H1 (cell line): Measurements from ENCODE around the gene CPXM2. TPM values are rescaled to one million over a fixed set of nuclear protein-coding genes. Genes with fewer than 3 reads are reported as not detected.

Experiments
- CTCF ChIA-PET: fragments of 300-600 bp; sonication (Branson Sonifier 250); formaldehyde crosslinking; loops from one replicate; lab custom pipeline; 2021; ENCODE audit not compliant: partially characterized antibody; lab: Charles Lee
- POLR2A ChIA-PET: fragments of 300-600 bp; sonication (Branson Sonifier 250); formaldehyde crosslinking; loops from one replicate; lab custom pipeline; 2021; ENCODE audit warnings: inconsistent platforms; ENCODE audit not compliant: partially characterized antibody; lab: Charles Lee
- DNase-seq, 2 experiments: peaks; one replicate each; pipeline versions ENCODE4 v3.0.0 to v3.0.0-alpha.2; 2010 to 2022; ENCODE audit warnings: low spot score in 2 of 2, low read depth in 1 of 2, mixed read lengths in 1 of 2
- FAIRE-seq: peaks from 2 replicates; lab custom pipeline; 2011; peaks lifted over from hg19 to GRCh38; lab: Jason Lieb, UNC
- H2AFZ ChIP-seq: 2 replicates; pipeline ENCODE4 v1.8.1; 2012; ENCODE audit warnings: low read length, inconsistent platforms
- H2AK5ac ChIP-seq: 2 replicates; pipeline ENCODE4 v1.6.1; 2013; ENCODE audit warnings: low read depth, low read length
- H2BK120ac ChIP-seq: replicated peaks from 2 replicates; pipeline ENCODE3; 2013; ENCODE audit warnings: low read depth, low read length, inconsistent platforms
- H2BK12ac ChIP-seq: 2 replicates; pipeline ENCODE4 v1.6.1; 2013; ENCODE audit warnings: low read depth, low read length
- H2BK15ac ChIP-seq: 2 replicates; pipeline ENCODE4 v1.6.1; 2013; ENCODE audit warnings: low read length
- H2BK20ac ChIP-seq: 2 replicates; pipeline ENCODE4 v1.6.1; 2013; ENCODE audit warnings: low read length
- H2BK5ac ChIP-seq: 2 replicates; pipeline ENCODE4 v1.6.1; 2013; ENCODE audit warnings: low read depth, low read length
- H3K14ac ChIP-seq: 2 replicates; pipeline ENCODE4 v1.6.1; 2013; ENCODE audit warnings: inconsistent platforms; ENCODE audit not compliant: insufficient read length
- H3K18ac ChIP-seq: 2 replicates; pipeline ENCODE4 v1.6.1; 2013; ENCODE audit warnings: low read length; ENCODE audit errors: extremely low read depth
- H3K23ac ChIP-seq: 2 replicates; pipeline ENCODE4 v1.6.1; 2013; ENCODE audit warnings: inconsistent platforms; ENCODE audit not compliant: insufficient read length
- H3K23me2 ChIP-seq: 2 replicates; pipeline ENCODE4 v1.6.1; 2013; ENCODE audit warnings: low read depth, low read length
- H3K27ac ChIP-seq: 2 replicates; pipeline ENCODE4 v1.6.1; 2011; ENCODE audit warnings: low read depth, low read length, inconsistent platforms
- H3K27me3 ChIP-seq, 4 experiments: replicated peaks in 1 of 4; 1 replicate in 1 of 4; 2 replicates in 3 of 4; pipeline versions ENCODE4 v1.6.1 to v1.8.1; 2011 to 2013; ENCODE audit warnings: low read length in 3 of 4, mild to moderate bottlenecking in 3 of 4, inconsistent platforms in 2 of 4, mixed read lengths in 2 of 4, moderate library complexity in 1 of 4; ENCODE audit not compliant: control insufficient read depth in 3 of 4, insufficient read depth in 3 of 4; ENCODE audit errors: extremely low read depth in 1 of 4
- H3K36me3 ChIP-seq, 4 experiments: 2 replicates each; pipeline versions ENCODE4 v1.6.1 to v1.8.1; 2011 to 2013; ENCODE audit warnings: mild to moderate bottlenecking in 4 of 4, low read length in 3 of 4, moderate library complexity in 2 of 4, control low read depth in 1 of 4, inconsistent platforms in 1 of 4; ENCODE audit not compliant: insufficient read depth in 4 of 4, control insufficient read depth in 2 of 4
- H3K4ac ChIP-seq: replicated peaks from 2 replicates; pipeline ENCODE3; 2013; ENCODE audit warnings: low read length, low read depth, mixed read lengths, inconsistent platforms; ENCODE audit not compliant: insufficient read length
- H3K4me1 ChIP-seq, 4 experiments: replicated peaks in 1 of 4; 1 replicate in 1 of 4; 2 replicates in 3 of 4; pipeline versions ENCODE4 v1.6.1 to v1.8.1; 2011 to 2013; ENCODE audit warnings: low read length in 3 of 4, inconsistent platforms in 2 of 4, mixed read lengths in 1 of 4; ENCODE audit not compliant: insufficient read depth in 4 of 4, control insufficient read depth in 3 of 4
- H3K4me2 ChIP-seq, 2 experiments: 2 replicates each; pipeline versions ENCODE4 v1.6.1 to v1.8.1; 2011 to 2013; ENCODE audit warnings: low read depth in 2 of 2, low read length in 2 of 2, control low read depth in 1 of 2, inconsistent platforms in 1 of 2, mild to moderate bottlenecking in 1 of 2; ENCODE audit not compliant: insufficient read depth in 1 of 2
- H3K4me3 ChIP-seq, 4 experiments: fragments of 200-600, 300-600 bp in 1 of 4; sonication (generic), shearing (Covaris generic), sonication (Bioruptor Twin) in 1 of 4; 2 replicates each; pipeline versions ENCODE4 v1.5.1 to v1.8.1; 2011 to 2016; ENCODE audit warnings: low read length in 4 of 4, low read depth in 3 of 4, control low read depth in 2 of 4, inconsistent platforms in 2 of 4, mild to moderate bottlenecking in 2 of 4, mixed read lengths in 1 of 4, moderate library complexity in 1 of 4; ENCODE audit not compliant: insufficient read depth in 2 of 4; ENCODE audit errors: extremely low read depth in 1 of 4
- H3K56ac ChIP-seq: replicated peaks from 2 replicates; pipeline ENCODE3; 2013; ENCODE audit warnings: low read depth, mild to moderate bottlenecking, mixed read lengths, low read length, inconsistent platforms; ENCODE audit not compliant: insufficient read length
- H3K79me1 ChIP-seq: 2 replicates; pipeline ENCODE4 v1.6.1; 2013; ENCODE audit warnings: low read depth, low read length, control low read depth
- H3K79me2 ChIP-seq, 2 experiments: 2 replicates each; pipeline versions ENCODE4 v1.6.1 to v1.8.1; 2012 to 2013; ENCODE audit warnings: low read length in 2 of 2, mild to moderate bottlenecking in 2 of 2, inconsistent platforms in 1 of 2; ENCODE audit not compliant: insufficient read depth in 2 of 2, control insufficient read depth in 1 of 2
- H3K9ac ChIP-seq, 4 experiments: replicated peaks in 1 of 4; 1 replicate in 1 of 4; 2 replicates in 3 of 4; pipeline versions ENCODE4 v1.6.1 to v1.8.1; 2011 to 2013; ENCODE audit warnings: low read depth in 3 of 4, low read length in 3 of 4, control low read depth in 2 of 4, mild to moderate bottlenecking in 2 of 4, moderate library complexity in 2 of 4, inconsistent platforms in 1 of 4; ENCODE audit errors: extremely low read depth in 1 of 4
- H3K9me3 ChIP-seq, 2 experiments: 2 replicates each; pipeline versions ENCODE4 v1.6.1 to v1.8.1; 2012 to 2013; ENCODE audit warnings: mild to moderate bottlenecking in 2 of 2, moderate library complexity in 2 of 2, control low read depth in 1 of 2, inconsistent platforms in 1 of 2, low read depth in 1 of 2, low read length in 1 of 2, mixed read lengths in 1 of 2; ENCODE audit not compliant: insufficient read depth in 2 of 2
- H4K20me1 ChIP-seq, 2 experiments: replicated peaks in 1 of 2; 2 replicates each; pipeline versions ENCODE3 to v1.8.1; 2011 to 2013; ENCODE audit warnings: inconsistent platforms in 2 of 2, low read length in 2 of 2, mild to moderate bottlenecking in 1 of 2; ENCODE audit not compliant: insufficient read depth in 2 of 2, control insufficient read depth in 1 of 2
- H4K5ac ChIP-seq: 2 replicates; pipeline ENCODE4 v1.6.1; 2013; ENCODE audit warnings: low read length, low read depth, mixed read lengths, inconsistent platforms; ENCODE audit not compliant: insufficient read length
- H4K8ac ChIP-seq: 2 replicates; pipeline ENCODE4 v1.8.0; 2013; ENCODE audit warnings: mild to moderate bottlenecking, moderate library complexity, low read length, inconsistent platforms; ENCODE audit not compliant: insufficient read depth; ENCODE audit errors: extremely low read depth
- H4K91ac ChIP-seq: replicated peaks from 2 replicates; pipeline ENCODE3; 2013; ENCODE audit warnings: low read length, mixed read lengths, inconsistent platforms; ENCODE audit not compliant: insufficient read length
- CBX8 ChIP-seq: fragments of 300-800, 300-1000 bp; sonication (generic); IDR thresholded peaks from 2 replicates; pipeline ENCODE4 v1.7.1; 2016; ENCODE audit warnings: low read depth, low read length, borderline replicate concordance
- CHD1 ChIP-seq: IDR thresholded peaks from 2 replicates; pipeline ENCODE4 v1.6.1; 2012; ENCODE audit warnings: low read depth, low read length, improper control_type of control experiment
- FOSL1 ChIP-seq: IDR thresholded peaks from 2 replicates; pipeline ENCODE4 v1.6.1; 2011; ENCODE audit warnings: mild to moderate bottlenecking, low read depth, low read length, moderate library complexity; ENCODE audit not compliant: insufficient read depth
- KDM4A ChIP-seq: IDR thresholded peaks from one replicate; pipeline ENCODE4 v1.7.1; 2012; ENCODE audit warnings: low read depth, mild to moderate bottlenecking, moderate library complexity, low read length, inconsistent platforms; ENCODE audit not compliant: severe bottlenecking
- NRF1 ChIP-seq: IDR thresholded peaks from 2 replicates; pipeline ENCODE4 v1.6.1; 2011; ENCODE audit warnings: mild to moderate bottlenecking, low read depth, low read length, improper control_type of control experiment
- PHF8 ChIP-seq: fragments of 200-600 bp; sonication (generic); conservative IDR thresholded peaks from 2 replicates; pipeline ENCODE4 v1.7.1; 2012; ENCODE audit warnings: low read depth, mild to moderate bottlenecking, inconsistent platforms, low read length, moderate library complexity
- POLR2A ChIP-seq, 2 experiments: IDR thresholded peaks; 1 replicate in 1 of 2; 2 replicates in 1 of 2; pipeline ENCODE4 v1.6.1; 2011; ENCODE audit warnings: low read depth in 2 of 2, low read length in 2 of 2, mild to moderate bottlenecking in 2 of 2; ENCODE audit errors: control extremely low read depth in 1 of 2
- SP4 ChIP-seq: IDR thresholded peaks from 2 replicates; pipeline ENCODE4 v1.6.1; 2012; ENCODE audit warnings: low read length, inconsistent platforms
- TAF7 ChIP-seq: optimal IDR thresholded peaks from 2 replicates; pipeline ENCODE3; 2011; ENCODE audit warnings: low read depth, mild to moderate bottlenecking, inconsistent platforms, low read length, moderate library complexity, borderline replicate concordance
- whole genome bisulfite sequencing, 2 experiments: shearing (Covaris generic) in 1 of 2; methylation state at CpG; one replicate each; pipeline versions ENCODE4 v1.1.6 to v1.1.7; 2013 to 2015; ENCODE audit warnings: low lambda C conversion rate in 2 of 2, mixed read lengths in 2 of 2, inconsistent platforms in 1 of 2, low coverage in 1 of 2, missing lambda C conversion rate in 1 of 2; ENCODE audit not compliant: insufficient replicate concordance in 2 of 2, insufficient coverage in 1 of 2, insufficient read length in 1 of 2; ENCODE audit errors: extremely low coverage in 1 of 2, missing lambda C conversion rate in 1 of 2; 5-methylcytosine and 5-hydroxymethylcytosine counted together
- polyA plus RNA-seq, 7 experiments: library from polyadenylated mRNA; depleted of rRNA in 3 of 7; stranded (reverse) in 5 of 7; unstranded in 2 of 7; fragments of >200 nt in 5 of 7; fragments of 200-250 nt in 2 of 7; gene quantifications; 1 replicate in 5 of 7; 2 replicates in 1 of 7; 4 replicates in 1 of 7; pipeline versions ENCODE4 v1.2.1 to v1.2.3, GENCODE V29; 2011 to 2013; ENCODE audit warnings: missing spikeins in 2 of 7, mixed read lengths in 2 of 7
- total RNA-seq: library from RNA; stranded (reverse); fragmentation: NEBNext Ultra II Directional; extraction: Animal tissue kit (Norgen Biotek cat#: 25700); gene quantifications from 2 replicates; pipeline ENCODE4 v1.2.1, GENCODE V29; 2021
- TF ChIP-seq, protein P1 (sequence below): IDR thresholded peaks from 2 replicates; pipeline ENCODE4 v1.6.1; 2011; ENCODE audit warnings: low read length, improper control_type of control experiment

The CPXM2 gene
- total and polyA plus RNA-seq, 2 of the 8 experiments (the other 6 are each of a cell fraction or from before 2014, with no cell fraction given) = 2.4 to 2.9 TPM

DNA sequence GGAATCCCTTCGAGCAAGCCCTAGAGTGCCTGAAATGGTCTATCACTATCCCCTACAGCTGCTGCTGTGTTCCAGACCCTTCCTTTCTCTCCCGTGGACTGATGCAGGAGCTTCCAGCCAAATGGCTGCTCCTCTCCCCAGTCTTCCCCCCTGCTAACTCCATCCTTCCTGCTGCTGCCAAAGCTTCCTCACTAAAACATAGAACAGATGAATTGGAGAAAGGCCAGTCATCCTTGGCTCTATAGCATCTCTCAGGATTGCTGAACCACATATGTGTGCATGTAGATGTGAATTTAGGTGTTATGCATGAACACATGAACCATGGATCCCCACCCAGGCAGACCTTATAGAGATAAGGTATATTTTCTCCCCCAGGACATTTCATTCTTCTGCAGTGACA lies 164.8 kb downstream of the CPXM2 start:
- H2BK120ac ChIP-seq = no peak overlapping the region
- H4K20me1 ChIP-seq = no peaks in the 10 kb centered on the region
- H4K91ac ChIP-seq = no peak overlapping the region

More for the DNA sequence above, 164.8 kb downstream of the CPXM2 start:
- Histone ChIP-seq H2BK20ac (no peak overlapping the region), H3K9me3 (peaks cover 0 to 3% of the 10 kb centered on the region in 2 experiments; a peak in 2 of 4 replicates), H3K36me3 (no peaks in the 10 kb centered on the region; a peak in 1 of 8 replicates), H3K56ac (no peak overlapping the region), H3K14ac (no peak overlapping the region), H3K4ac (no peak overlapping the region), H4K8ac (no peak overlapping the region), H2BK15ac (no peak overlapping the region), H3K4me3 (no peak overlapping the region), H3K9ac (no peak overlapping the region), H3K27me3 (no peaks in the 10 kb centered on the region; a peak in 1 of 7 replicates), H3K18ac (no peak overlapping the region), H4K5ac (no peak overlapping the region), H3K79me2 (no peaks in the 10 kb centered on the region), H3K23ac (no peak overlapping the region), H3K23me2 (no peaks in the 10 kb centered on the region), H2AFZ (no peak overlapping the region), H3K4me2 (no peak overlapping the region), H2BK5ac (no peak overlapping the region), H3K4me1 (peaks cover 2 to 14% (median 5%) of the 10 kb centered on the region in 4 experiments; a peak in 3 of 7 replicates), H3K79me1 (no peaks in the 10 kb centered on the region), H3K27ac (no peak overlapping the region), H2BK12ac (no peak overlapping the region), H2AK5ac (no peak overlapping the region)
- ChIA-PET CTCF (interaction anchor here (1.0 to 1.1 kb wide), 2 partner anchors 23 to 171 kb away, joined by 3 to 4 read pairs; no protein-coding TSS in a partner anchor), POLR2A (no interaction called here)
- FAIRE-seq (no peak), DNase-seq (no peak)
- 80% methylated on average over 2 of the region's 2 CpGs; no CpG with 5 or more reads in 1 of the 2 experiments for WGBS, 2 experiments
- TF ChIP-seq PHF8 (no peak), TAF7 (no peak), POLR2A (IDR thresholded peaks at IDR 0.05; ENCODE audit: control extremely low read depth in 1 of 2, low read depth in 2 of 2, low read length in 2 of 2) (no peak), NRF1 (no peak), SP4 (no peak), FOSL1 (no peak), KDM4A (no peak), CBX8 (no peak), CHD1 (no peak)
- TF ChIP-seq, protein P1, sequence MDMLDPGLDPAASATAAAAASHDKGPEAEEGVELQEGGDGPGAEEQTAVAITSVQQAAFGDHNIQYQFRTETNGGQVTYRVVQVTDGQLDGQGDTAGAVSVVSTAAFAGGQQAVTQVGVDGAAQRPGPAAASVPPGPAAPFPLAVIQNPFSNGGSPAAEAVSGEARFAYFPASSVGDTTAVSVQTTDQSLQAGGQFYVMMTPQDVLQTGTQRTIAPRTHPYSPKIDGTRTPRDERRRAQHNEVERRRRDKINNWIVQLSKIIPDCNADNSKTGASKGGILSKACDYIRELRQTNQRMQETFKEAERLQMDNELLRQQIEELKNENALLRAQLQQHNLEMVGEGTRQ = no peak
- TF ChIP-seq, all 59 proteins: peak for 0
